GM21381 (cell line): Measurements from ENCODE around the gene DNA2.
"Not testable (repeated sequence)": the region's sequence is repeated elsewhere in the genome, so short reads cannot be mapped to it uniquely, and the experiment has no call there.

Experiments used
- ATAC-seq: cut with Tn5 transposase; IDR thresholded peaks from one replicate; pipeline ENCODE4 v1.9.1; 2021; ENCODE audit warnings: mild to moderate bottlenecking, moderate library complexity; ENCODE audit not compliant: unreplicated experiment

Gene DNA2, protein sequence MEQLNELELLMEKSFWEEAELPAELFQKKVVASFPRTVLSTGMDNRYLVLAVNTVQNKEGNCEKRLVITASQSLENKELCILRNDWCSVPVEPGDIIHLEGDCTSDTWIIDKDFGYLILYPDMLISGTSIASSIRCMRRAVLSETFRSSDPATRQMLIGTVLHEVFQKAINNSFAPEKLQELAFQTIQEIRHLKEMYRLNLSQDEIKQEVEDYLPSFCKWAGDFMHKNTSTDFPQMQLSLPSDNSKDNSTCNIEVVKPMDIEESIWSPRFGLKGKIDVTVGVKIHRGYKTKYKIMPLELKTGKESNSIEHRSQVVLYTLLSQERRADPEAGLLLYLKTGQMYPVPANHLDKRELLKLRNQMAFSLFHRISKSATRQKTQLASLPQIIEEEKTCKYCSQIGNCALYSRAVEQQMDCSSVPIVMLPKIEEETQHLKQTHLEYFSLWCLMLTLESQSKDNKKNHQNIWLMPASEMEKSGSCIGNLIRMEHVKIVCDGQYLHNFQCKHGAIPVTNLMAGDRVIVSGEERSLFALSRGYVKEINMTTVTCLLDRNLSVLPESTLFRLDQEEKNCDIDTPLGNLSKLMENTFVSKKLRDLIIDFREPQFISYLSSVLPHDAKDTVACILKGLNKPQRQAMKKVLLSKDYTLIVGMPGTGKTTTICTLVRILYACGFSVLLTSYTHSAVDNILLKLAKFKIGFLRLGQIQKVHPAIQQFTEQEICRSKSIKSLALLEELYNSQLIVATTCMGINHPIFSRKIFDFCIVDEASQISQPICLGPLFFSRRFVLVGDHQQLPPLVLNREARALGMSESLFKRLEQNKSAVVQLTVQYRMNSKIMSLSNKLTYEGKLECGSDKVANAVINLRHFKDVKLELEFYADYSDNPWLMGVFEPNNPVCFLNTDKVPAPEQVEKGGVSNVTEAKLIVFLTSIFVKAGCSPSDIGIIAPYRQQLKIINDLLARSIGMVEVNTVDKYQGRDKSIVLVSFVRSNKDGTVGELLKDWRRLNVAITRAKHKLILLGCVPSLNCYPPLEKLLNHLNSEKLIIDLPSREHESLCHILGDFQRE

DNA sequence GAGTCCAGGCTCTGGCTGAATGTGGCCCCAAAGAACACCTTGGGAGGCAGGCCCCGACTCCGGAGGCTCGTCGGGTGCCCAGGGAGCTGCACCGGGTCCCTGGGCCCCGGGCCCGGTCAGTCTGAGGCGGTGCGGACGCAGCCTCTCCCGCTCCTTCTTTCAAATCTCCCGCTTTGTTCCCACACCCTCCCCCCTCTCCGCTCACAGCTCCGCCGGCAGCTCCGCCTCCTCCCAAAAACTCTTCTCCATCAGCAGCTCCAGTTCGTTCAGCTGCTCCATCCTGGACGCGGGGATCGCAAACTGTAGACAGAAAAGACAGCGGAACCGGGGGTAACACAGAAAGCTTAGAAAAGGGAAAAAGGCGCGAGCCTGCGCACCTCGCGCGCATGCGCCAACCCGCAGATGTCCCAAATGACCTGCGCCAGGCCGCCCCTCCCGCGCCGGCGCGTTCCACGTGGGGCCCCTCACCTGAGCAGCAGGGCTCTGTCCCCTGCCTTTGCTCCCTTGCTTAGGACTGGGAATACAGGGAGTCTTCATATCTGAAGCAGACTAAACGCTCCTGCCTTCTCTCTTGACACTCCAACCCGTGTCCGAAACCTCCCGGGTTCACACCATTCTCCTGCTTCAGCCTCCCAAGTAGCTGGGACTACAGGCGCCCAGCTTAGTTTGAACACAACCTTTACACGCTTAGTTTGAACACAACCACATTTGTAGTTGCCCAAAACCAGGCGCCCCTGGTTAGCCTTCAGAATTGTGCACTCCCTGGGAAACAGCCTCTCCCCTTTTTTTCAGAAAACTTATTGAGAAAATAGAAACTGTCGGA lies at the start of gene DNA2:
TSS of gene DNA2 (minus strand) at position 388 of the 823 bp plus-strand sequence. CDS start at position 279, 109 bp downstream.
- peak; percentile 95 for ATAC-seq

DNA sequence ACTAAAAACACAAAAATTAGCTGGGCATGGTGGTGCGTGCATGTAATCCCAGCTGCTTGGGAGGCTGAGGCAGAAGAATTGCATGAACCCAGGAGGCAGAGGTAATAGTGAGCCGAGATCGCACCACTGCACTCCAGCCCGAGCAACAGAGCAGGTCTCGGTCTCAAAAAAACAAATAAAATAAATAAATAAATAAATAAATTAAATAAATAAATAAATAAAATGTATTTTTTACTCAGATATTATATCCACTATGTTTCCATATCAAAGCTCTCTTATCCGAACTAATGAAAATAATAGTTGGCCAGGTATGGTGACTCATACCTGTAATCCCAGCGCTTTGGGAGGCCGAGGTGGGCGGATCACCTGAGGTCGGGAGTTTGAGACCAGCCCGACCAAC lies 46.8 kb upstream of the DNA2 start:
- not testable (repeated sequence) for ATAC-seq

DNA sequence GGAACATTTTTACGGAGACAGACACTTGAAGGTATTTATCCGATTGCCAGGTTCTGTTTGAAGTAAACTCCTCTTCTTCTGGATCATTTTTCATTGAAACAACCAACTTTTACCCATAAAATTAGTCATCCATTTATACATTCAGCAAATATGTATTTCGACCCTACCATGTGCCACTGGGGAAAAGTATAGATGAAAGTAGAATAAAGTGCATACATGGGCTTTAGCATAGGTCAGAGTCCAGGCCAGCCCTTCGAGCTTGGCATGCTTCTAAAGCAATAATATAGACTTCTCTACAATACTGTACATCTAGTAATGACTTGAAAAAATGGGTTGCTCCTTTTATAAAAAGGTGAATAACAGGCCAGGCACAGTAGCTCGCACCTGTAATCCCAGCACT lies 45.4 kb upstream of the DNA2 start:
- no peak for ATAC-seq

DNA sequence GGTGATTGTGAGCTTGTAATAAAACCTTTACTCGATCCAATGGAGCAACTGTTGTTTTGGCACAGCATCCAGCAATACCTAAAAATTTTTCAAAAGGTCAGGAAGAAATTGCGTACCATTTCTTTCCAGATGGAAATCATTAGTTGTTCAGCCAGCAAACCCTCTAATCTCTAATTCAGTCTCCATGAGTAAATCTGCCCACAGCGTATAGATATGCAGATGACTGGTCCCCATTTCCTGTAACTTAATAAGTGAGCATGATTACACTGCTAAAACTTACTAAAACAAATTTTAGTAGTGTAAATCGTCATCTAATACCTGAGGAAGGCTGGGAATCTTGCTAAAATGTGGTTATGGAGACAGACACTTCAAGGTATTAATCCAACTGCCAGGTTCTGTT lies 45.0 kb upstream of the DNA2 start:
- ATAC-seq = no peak

DNA sequence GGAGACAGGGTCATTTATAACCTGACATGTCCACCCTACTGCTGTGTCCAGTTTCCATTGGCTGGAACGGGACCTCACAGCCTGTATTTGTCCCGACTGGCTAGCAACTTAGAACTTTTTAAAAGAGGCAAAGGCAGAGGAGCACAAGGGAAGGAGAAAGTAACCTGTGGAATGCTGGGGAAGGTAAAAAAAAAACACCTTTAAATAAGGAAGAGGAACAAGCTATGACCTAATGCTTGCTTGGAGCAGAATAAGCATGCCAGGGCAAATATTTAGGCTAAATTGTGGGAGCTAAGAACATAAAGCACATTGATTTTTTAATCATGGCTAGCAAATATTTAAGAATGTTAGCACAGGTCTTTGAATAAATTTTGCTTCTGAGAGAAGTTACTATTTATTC lies 44.4 kb upstream of the DNA2 start:
- ATAC-seq = not testable (repeated sequence)

DNA sequence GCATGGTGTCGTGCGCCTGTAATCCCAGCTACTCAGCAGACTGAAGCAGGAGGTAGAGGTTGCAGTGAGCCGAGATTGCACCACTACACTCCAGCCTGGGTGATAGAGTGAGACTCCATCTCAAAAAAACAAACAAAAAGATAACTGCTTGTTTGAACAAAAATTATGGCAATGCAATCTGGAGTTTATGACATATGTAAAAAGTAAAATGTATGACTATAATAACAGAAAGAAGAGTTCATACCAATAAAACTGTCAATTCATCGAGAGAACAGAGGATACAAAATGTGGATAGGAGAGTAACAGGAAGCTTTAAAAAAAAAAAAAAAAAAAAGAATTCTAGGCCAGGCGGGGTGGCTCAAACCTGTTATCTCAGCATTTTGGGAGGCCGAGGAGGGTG lies 36.3 kb upstream of the DNA2 start:
- ATAC-seq = no peak

DNA sequence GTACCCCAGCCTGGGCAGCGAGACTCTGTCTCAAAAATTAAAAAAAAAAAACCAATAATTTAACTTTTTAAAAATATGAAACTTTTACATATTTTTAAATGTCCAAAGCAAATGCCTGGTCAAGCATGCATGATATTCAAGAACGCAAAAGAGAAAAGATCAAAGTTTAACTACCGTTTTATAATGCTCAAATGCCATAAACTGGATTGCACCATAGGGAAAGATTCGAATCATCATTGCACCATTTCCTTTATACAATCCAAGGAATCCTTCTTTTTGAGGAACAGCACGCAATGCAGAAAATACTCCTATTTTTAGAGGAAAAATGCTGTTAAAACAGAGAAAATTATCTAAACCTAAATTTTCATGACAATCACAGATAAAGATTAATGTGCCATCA lies 34.6 kb upstream of the DNA2 start:
- ATAC-seq = no peak

DNA sequence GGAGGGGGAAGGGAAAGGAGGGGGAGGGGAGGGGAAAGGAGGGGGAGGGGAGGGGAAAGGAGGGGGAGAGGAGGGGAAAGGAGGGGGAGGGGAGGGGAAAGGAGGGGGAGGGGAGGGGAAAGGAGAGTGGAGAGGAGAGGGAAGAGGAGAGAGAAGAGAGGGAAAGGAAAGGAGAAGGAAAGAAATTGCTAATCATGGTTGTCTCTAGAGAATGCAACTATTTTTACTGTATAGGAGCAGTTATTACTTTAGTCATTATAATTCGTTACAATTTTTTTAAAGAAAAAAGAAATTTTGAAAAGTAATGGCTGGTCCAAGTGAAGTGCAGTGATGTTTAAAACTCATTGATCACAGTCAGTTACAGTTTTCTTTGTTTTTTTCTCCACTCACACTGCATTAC lies 31.1 kb upstream of the DNA2 start:
- no peak for ATAC-seq

DNA sequence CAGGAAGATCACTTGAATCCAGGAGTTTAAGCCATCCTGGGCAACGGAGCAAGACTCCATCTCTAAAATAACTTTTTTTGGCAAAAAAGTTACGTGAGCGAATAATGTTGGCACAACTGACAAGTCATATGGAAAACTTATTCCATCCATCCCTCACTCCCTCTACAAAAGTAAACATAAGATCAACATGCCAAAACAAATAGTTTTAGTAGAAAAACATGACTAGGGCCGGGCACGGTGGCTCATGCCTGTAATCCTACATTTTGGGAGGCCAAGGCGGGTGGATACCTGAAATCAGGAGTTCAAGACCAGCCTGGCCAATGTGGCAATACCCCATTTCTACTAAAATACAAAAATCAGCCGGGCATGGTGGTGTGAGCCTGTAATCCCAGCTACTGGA lies 29.9 kb upstream of the DNA2 start:
- no peak for ATAC-seq

DNA sequence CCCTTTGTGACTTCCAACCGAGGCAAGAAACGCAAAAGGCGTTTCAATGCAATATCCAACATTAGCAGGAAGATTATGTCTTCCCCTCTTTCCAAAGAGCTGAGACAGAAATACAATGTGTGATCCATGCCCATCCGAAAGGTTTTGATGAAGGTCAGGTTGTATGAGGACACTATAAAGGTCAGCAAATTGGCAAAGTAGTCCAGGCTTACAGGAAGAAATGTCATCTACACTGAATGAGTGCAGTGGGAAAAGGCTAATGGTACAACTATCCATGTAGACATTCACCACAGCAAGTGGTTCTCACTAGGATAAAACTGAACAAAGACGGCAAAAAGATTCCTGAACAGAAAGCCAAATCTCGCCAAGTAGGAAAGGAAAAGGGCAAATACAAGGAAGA lies 27.8 kb upstream of the DNA2 start:
- ATAC-seq = no peak

DNA sequence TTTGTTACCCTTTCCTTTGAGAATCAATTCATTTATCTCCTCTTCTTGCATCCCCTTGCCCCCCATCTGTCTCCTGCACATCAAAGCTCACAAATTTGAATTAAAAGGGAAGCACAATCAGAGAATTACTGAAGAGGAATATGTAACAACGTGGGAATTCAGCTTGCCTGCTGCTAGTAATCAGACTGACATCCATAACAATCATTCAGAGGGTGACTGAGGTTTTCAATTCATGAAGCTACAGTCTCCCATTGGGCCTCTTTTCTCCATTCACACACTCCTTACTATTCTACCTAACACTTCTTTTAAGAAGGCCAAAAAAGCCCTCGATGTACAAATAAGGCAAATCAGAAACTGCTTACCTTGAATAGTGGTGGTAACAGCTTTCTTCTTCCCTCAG lies 24.3 kb upstream of the DNA2 start:
- ATAC-seq = no peak

DNA sequence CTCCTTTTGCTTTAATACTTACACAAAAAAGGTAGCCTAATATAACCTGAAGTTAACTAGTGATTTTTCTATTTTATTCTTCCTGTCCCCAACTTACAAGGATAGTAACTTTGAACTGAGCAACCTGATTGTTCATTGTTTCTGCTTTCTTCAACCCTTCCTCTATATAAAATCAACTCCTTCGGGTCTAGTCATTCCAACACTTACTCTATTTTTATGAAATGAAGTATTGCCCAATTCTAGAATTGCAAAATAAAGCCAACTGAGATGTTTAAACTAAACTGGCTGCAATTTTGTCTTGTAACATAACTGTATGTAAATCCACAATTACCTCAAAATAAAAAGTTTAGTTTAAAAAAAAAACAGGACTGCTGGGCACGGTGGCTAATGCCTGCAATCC lies 20.3 kb upstream of the DNA2 start:
- ATAC-seq = no peak

DNA sequence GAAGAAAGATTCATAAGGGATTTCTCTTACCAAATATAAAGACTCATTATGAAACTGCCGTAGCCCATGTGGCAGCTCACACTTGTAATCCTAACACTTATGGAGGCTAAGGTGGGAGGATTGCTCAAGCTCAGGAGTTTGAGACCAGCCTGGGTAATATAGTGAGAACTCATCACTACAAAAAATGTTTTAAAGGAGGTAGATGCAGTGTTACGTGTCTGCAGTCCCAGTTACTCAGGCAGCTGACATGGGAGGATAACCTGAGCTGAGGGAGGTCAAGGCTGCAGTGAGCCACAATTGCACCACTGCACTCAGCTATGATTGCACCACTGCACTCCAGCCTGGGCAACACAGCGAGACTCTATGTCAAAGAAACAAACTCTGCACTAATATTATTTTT lies 18.1 kb upstream of the DNA2 start:
- no peak for ATAC-seq

DNA sequence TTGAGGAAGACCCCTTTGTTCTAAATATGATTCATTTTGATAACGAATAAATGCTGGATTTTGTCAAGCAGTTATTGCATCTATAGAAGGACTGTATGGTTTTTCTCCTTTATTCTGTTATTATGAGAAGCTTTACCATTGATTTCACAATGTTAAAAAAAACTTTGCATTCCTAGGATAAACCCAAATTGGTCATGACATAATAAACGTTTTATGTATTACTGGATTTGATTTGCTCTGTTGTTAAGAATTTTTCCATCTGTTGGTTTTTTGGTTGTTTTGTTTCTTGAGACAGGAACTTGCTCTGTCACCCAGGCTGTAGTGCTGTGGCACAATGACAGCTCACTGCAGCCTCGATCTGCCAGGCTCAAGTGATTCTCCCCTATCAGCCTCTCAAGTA lies 2.2 kb upstream of the DNA2 start:
- ATAC-seq = no peak

DNA sequence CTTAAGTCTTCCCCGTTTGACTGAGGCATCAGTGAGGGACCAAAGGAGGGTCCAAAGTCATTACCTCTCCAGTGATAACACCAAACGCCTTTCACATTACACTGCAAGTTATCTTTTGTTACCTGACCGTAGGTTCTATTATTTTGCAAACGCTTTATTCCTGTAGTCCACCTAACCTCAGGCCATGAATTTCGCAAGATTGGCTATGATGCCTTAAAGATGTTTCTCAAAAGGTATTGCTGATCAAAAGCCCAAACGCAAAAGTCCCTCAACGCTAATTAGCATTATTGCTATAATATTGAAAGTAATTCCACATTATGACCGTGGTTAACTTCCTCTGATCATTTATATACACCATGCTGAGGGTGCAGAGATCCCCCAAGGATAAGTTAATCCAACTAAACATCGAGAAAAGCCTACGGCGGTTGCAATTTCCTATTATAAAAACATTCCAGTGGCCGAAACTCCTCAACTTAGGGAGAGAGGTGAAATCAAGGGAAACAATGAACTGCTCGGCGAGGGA lies 649 bp downstream of the DNA2 start:
- no peak for ATAC-seq

DNA sequence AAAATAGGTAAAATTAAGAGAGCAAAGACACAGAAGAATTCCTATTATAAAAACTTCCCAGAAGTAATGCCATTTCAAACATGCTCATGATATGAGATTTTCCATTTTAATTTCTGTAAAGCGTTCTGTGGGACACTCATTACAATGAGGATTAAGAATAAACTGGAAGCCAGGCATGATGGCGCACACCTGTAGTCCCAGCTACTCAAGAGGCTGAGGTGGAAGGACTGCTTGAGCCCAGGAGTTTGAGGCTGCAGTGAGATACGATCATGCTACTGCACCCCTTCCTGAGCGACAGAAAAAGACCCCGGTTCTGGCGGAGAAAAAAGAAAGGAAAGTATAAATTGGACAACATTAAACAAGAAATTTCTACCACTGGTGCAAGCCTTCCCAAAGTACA lies 1.5 kb downstream of the DNA2 start:
- no peak for ATAC-seq

DNA sequence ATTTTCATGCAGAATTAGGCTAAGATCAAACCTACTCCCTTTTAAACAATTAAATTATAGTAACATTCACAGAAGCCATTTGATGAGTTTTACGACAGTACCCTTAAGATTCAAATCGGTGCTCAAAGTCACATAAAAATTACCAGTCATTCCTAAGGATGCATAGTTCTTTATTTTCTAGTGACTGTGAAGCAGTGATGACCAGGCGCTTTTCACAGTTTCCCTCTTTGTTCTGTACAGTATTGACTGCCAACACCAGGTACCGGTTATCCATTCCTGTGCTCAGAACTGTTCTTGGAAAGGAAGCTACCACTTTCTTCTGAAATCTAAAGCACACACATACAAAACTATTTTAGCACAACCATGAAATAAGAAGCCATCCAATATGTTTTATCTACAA lies 1.9 kb downstream of the DNA2 start:
- ATAC-seq = no peak

DNA sequence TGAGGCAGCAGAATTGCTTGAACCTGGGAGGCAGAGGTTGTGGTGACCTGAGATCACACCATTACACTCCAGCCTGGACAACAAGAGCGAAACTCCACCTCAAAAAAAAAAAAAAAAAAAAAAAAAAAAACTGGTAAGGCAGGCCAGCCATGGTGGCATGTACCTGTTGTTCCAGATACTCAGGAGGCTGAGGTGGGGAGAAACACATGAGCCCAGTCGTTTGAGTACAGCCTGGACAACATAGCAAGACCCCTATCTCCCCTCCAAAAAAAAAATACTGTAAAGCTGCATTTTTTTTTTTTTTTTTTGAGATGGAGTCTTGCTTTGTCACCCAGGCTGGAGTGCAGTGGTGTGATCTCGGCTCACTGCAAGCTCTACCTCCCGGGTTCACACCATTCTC lies 7.0 kb downstream of the DNA2 start:
- not testable (repeated sequence) for ATAC-seq

DNA sequence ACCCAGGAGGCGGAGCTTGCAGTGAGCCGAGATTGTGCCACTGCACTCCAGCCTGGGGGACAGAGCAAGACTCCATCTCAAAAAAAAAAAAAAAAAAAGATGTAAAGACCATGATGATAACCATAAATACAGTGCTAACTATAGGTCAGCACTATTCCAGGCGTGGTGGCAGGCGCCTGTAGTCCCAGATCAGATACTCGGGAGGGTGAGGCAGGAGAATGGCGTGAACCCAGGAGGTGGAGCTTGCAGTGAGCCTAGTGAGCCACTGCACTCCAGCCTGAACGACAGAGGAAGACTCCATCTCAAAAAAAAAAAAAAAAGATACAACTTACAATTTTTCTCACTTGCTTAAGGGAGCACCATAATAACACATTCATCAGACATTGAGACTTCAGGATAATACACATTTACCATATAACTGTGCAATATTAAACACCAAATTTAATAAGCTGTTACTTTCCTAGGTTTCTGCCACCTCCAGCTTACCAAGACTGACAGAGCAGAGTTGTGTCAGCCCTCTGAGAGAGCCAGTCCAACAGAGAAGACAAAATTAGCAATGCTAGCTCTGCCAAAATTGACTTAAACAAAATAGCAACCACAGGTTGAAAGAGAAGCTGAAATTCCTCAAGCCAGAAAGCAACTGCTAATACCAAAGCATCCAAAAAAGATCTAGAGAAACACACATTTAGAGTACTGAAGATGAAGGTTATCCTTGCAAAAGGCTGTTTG lies 8.2 kb downstream of the DNA2 start:
- ATAC-seq = no peak

DNA sequence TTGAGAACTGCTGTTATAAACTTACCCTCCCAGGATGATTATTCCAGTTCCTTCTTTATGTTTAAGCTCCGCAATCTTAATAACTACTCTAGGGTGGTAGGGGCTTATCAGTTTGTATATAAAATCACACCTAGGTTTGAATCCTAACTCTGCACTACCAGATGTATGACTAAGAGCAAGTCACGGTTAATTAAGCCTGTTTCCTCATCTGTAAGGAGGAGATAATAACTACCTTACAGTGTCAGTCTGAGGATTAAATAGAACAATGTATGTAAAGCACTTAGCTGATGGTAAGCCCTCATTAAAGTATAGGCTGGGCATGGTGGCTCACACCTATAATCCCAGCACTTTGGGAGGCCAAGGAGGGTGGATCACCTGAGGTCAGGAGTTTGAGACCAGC lies 9.2 kb downstream of the DNA2 start:
- no peak for ATAC-seq
